Measurements from ENCODE around the gene SRC. TPM values are rescaled to one million over a fixed set of nuclear protein-coding genes. Genes with fewer than 3 reads are reported as not detected.

SRC gene
- total and polyA plus RNA-seq, 2 of the 8 experiments (the other 6 are each of a cell fraction or from before 2014, with no cell fraction given) = 27.6 to 28.8 TPM

GRCh38 chr20:37394543-37395409, 48.8 kb downstream of the SRC start:
- POLR2A ChIA-PET (ENCODE audit: partially characterized antibody) = no interaction called here
- H2AK5ac ChIP-seq (ENCODE audit: low read depth, low read length) = peak overlapping the region; percentile 86; the same call in 1 of the 2 replicates
- WGBS, 2 experiments (ENCODE audit: extremely low coverage in 1 of 2, insufficient coverage in 1 of 2, insufficient read length in 1 of 2, insufficient replicate concordance in 2 of 2, low coverage in 1 of 2, low lambda C conversion rate in 2 of 2, missing lambda C conversion rate in 1 of 2) = 84% methylated on average over 19 of the region's 19 CpGs; no CpG with 5 or more reads in 1 of the 2 experiments
- H3K56ac ChIP-seq (replicated peaks; ENCODE audit: insufficient read length, low read depth, low read length) = no peak overlapping the region
- peaks cover 0 to 15% (median 4%) of the 10 kb centered on the region in 4 experiments; a peak in 4 of 8 replicates for H3K36me3 ChIP-seq (ENCODE audit: control insufficient read depth in 2 of 4, insufficient read depth in 4 of 4, low read length in 3 of 4)
- H4K5ac ChIP-seq (ENCODE audit: insufficient read length, low read depth, low read length) = no peak overlapping the region
- peaks cover 0 to 37% (median 28%) of the 10 kb centered on the region in 4 experiments; a peak in 6 of 7 replicates for H3K4me1 ChIP-seq (replicated peaks in 1 of 4; ENCODE audit: control insufficient read depth in 3 of 4, insufficient read depth in 4 of 4, low read length in 3 of 4)
- no peak overlapping the region for H3K4me3 ChIP-seq (ENCODE audit: extremely low read depth in 1 of 4, insufficient read depth in 2 of 4, low read depth in 3 of 4, low read length in 4 of 4)
- no peaks in the 10 kb centered on the region for H4K20me1 ChIP-seq (replicated peaks in 1 of 2; ENCODE audit: control insufficient read depth in 1 of 2, insufficient read depth in 2 of 2, low read length in 2 of 2)
- H3K4ac ChIP-seq (replicated peaks; ENCODE audit: insufficient read length, low read depth, low read length) = peak overlapping the region; percentile 76
- H3K79me2 ChIP-seq (ENCODE audit: control insufficient read depth in 1 of 2, insufficient read depth in 2 of 2, low read length in 2 of 2) = no peaks in the 10 kb centered on the region
- H3K23me2 ChIP-seq (ENCODE audit: low read depth, low read length) = peaks cover 2% of the 10 kb centered on the region; the same call in 1 of the 2 replicates
- H2BK20ac ChIP-seq (ENCODE audit: low read length) = peak overlapping the region; percentile 74
- FAIRE-seq (no peak), DNase-seq (ENCODE audit: low read depth in 1 of 2, low spot score in 2 of 2) (no peak)
- H2AFZ ChIP-seq (ENCODE audit: low read length) = no peak overlapping the region
- no peaks in the 10 kb centered on the region for H3K9me3 ChIP-seq (ENCODE audit: insufficient read depth in 2 of 2, low read depth in 1 of 2, low read length in 1 of 2)
- 0 out of 2 replicates have a peak overlapping the region, but pooled peaks have one; percentile 22 for H3K27ac ChIP-seq (ENCODE audit: low read depth, low read length)
- peak overlapping the region; percentile 38 for H2BK120ac ChIP-seq (replicated peaks; ENCODE audit: low read depth, low read length)
- CTCF ChIA-PET (ENCODE audit: partially characterized antibody) = interaction anchor here (0.6 to 2.9 kb wide), 7 partner anchors 10 to 264 kb away, joined by 3 to 15 read pairs (median 3); no protein-coding TSS in a partner anchor
- peak overlapping the region; percentile 78 for H3K18ac ChIP-seq (ENCODE audit: extremely low read depth, low read length)
- no peaks in the 10 kb centered on the region for H3K27me3 ChIP-seq (replicated peaks in 1 of 4; ENCODE audit: control insufficient read depth in 3 of 4, extremely low read depth in 1 of 4, insufficient read depth in 3 of 4, low read length in 3 of 4)
- H2BK15ac ChIP-seq (ENCODE audit: low read length) = peak overlapping the region; percentile 37
- no peaks in the 10 kb centered on the region for H3K79me1 ChIP-seq (ENCODE audit: low read depth, low read length)
- peak overlapping the region; percentile 71 for H4K91ac ChIP-seq (replicated peaks; ENCODE audit: insufficient read length, low read length)
- H4K8ac ChIP-seq (ENCODE audit: extremely low read depth, insufficient read depth, low read length) = no peak overlapping the region; the same call in 1 of the 2 replicates
- peak overlapping the region; percentile 93 for H2BK5ac ChIP-seq (ENCODE audit: low read depth, low read length)
- H3K4me2 ChIP-seq (ENCODE audit: insufficient read depth in 1 of 2, low read depth in 2 of 2, low read length in 2 of 2) = no peak overlapping the region
- H3K9ac ChIP-seq (replicated peaks in 1 of 4; ENCODE audit: extremely low read depth in 1 of 4, low read depth in 3 of 4, low read length in 3 of 4) = peak overlapping the region in 1 of 4 experiments; percentile 43; a peak in 2 of 7 replicates
- H3K14ac ChIP-seq (ENCODE audit: insufficient read length) = no peak overlapping the region
- H2BK12ac ChIP-seq (ENCODE audit: low read depth, low read length) = peak overlapping the region; percentile 77; the same call in 1 of the 2 replicates
- TF ChIP-seq EP300 (IDR thresholded peaks at IDR 0.05; ENCODE audit: borderline replicate concordance in 1 of 2, low read depth in 2 of 2, low read length in 2 of 2) (no peak), SIX5 (IDR thresholded peaks at IDR 0.05; ENCODE audit: low read depth, low read length) (no peak), RXRA (IDR thresholded peaks at IDR 0.05; ENCODE audit: insufficient read depth, low read depth, low read length) (no peak), BRCA1 (IDR thresholded peaks at IDR 0.05; ENCODE audit: low read depth, low read length) (no peak), SP2 (IDR thresholded peaks at IDR 0.05; ENCODE audit: low read length) (no peak), MAX (IDR thresholded peaks at IDR 0.05) (no peak), GTF2F1 (IDR thresholded peaks at IDR 0.05; ENCODE audit: borderline replicate concordance, low read depth, low read length) (no peak), SAP30 (IDR thresholded peaks at IDR 0.05; ENCODE audit: insufficient read depth, insufficient replicate concordance, low read length) (no peak)
- no peak overlapping the region for H3K23ac ChIP-seq (ENCODE audit: insufficient read length)

All from H1 (cell line).